ENCODE measurements around the gene MAN2A2.

MAN2A2 gene

GRCh38 chr15:90911302-90911623, 8.2 kb downstream of the MAN2A2 start:
- TF ChIP-seq ISL1 (CRISPR knock-in tag; IDR thresholded peaks at IDR 0.05) (no peak), POU6F1 (CRISPR knock-in tag; IDR thresholded peaks at IDR 0.05; ENCODE audit: borderline replicate concordance, low read depth) (no peak), ZFP3 (CRISPR knock-in tag; IDR thresholded peaks at IDR 0.05) (no peak), ZFP30 (CRISPR knock-in tag; IDR thresholded peaks at IDR 0.05) (no peak), ZC3H10 (CRISPR knock-in tag; IDR thresholded peaks at IDR 0.05) (no peak), BACH2 (CRISPR knock-in tag; IDR thresholded peaks at IDR 0.05; ENCODE audit: borderline replicate concordance) (no peak), CSRNP3 (CRISPR knock-in tag; IDR thresholded peaks at IDR 0.05) (no peak), TCF4 (CRISPR knock-in tag; IDR thresholded peaks at IDR 0.05; ENCODE audit: borderline replicate concordance) (no peak), ESRRG (CRISPR knock-in tag; IDR thresholded peaks at IDR 0.05) (no peak), TSHZ2 (CRISPR knock-in tag; IDR thresholded peaks at IDR 0.05) (no peak), ZNF70 (CRISPR knock-in tag; IDR thresholded peaks at IDR 0.05) (no peak), GLIS3 (CRISPR knock-in tag; IDR thresholded peaks at IDR 0.05) (no peak), PPARA (CRISPR knock-in tag; IDR thresholded peaks at IDR 0.05; ENCODE audit: borderline replicate concordance) (no peak), TOX (CRISPR knock-in tag; IDR thresholded peaks at IDR 0.05; ENCODE audit: borderline replicate concordance) (no peak), SNAI2 (CRISPR knock-in tag; IDR thresholded peaks at IDR 0.05) (no peak), CSDC2 (CRISPR knock-in tag; IDR thresholded peaks at IDR 0.05) (no peak)
- no peak for ATAC-seq

- ATAC-seq, result no peak
- TF ChIP-seq PATZ1 (CRISPR knock-in tag; IDR thresholded peaks at IDR 0.05; ENCODE audit: borderline replicate concordance) (no peak), CSRNP3 (CRISPR knock-in tag; IDR thresholded peaks at IDR 0.05) (no peak), BACH2 (CRISPR knock-in tag; IDR thresholded peaks at IDR 0.05; ENCODE audit: borderline replicate concordance) (no peak), PPARA (CRISPR knock-in tag; IDR thresholded peaks at IDR 0.05; ENCODE audit: borderline replicate concordance) (no peak), OSR1 (CRISPR knock-in tag; IDR thresholded peaks at IDR 0.05) (no peak), CSDC2 (CRISPR knock-in tag; IDR thresholded peaks at IDR 0.05) (no peak), ISL1 (CRISPR knock-in tag; IDR thresholded peaks at IDR 0.05) (no peak), ZC3H10 (CRISPR knock-in tag; IDR thresholded peaks at IDR 0.05) (no peak), TOX (CRISPR knock-in tag; IDR thresholded peaks at IDR 0.05; ENCODE audit: borderline replicate concordance) (no peak), ARNTL (CRISPR knock-in tag; IDR thresholded peaks at IDR 0.05; ENCODE audit: borderline replicate concordance, low read depth) (no peak)
These were observed 9.0 kb downstream of the MAN2A2 start for GRCh38 chr15:90911906-90912769.

- ATAC-seq, result no peak
- TF ChIP-seq ZFP3 (CRISPR knock-in tag; IDR thresholded peaks at IDR 0.05) (no peak), BACH2 (CRISPR knock-in tag; IDR thresholded peaks at IDR 0.05; ENCODE audit: borderline replicate concordance) (no peak), ARNTL (CRISPR knock-in tag; IDR thresholded peaks at IDR 0.05; ENCODE audit: borderline replicate concordance, low read depth) (no peak), TCF4 (CRISPR knock-in tag; IDR thresholded peaks at IDR 0.05; ENCODE audit: borderline replicate concordance) (no peak), TOX (CRISPR knock-in tag; IDR thresholded peaks at IDR 0.05; ENCODE audit: borderline replicate concordance) (no peak), ZC3H10 (CRISPR knock-in tag; IDR thresholded peaks at IDR 0.05) (no peak), ISL1 (CRISPR knock-in tag; IDR thresholded peaks at IDR 0.05) (no peak), ZNF70 (CRISPR knock-in tag; IDR thresholded peaks at IDR 0.05) (no peak), SNAI2 (CRISPR knock-in tag; IDR thresholded peaks at IDR 0.05) (no peak), CREB5 (CRISPR knock-in tag; IDR thresholded peaks at IDR 0.05; ENCODE audit: low read depth) (no peak), ZNF8 (CRISPR knock-in tag; IDR thresholded peaks at IDR 0.05) (no peak), ESRRG (CRISPR knock-in tag; IDR thresholded peaks at IDR 0.05) (no peak), PATZ1 (CRISPR knock-in tag; IDR thresholded peaks at IDR 0.05; ENCODE audit: borderline replicate concordance) (no peak), ZNF565 (CRISPR knock-in tag; conservative IDR thresholded peaks at IDR 0.05; ENCODE audit: low read depth) (no peak)
These were observed 9.6 kb downstream of the MAN2A2 start for GRCh38 chr15:90912770-90913075.

Measured in SK-N-SH treated with all-trans-retinoic acid at 6 μM for 48 hours (cell line).